ENCODE data around the gene PRRG2. TPM values are rescaled to one million over a fixed set of nuclear protein-coding genes. Genes with fewer than 3 reads are reported as not detected.

The PRRG2 gene
- total RNA-seq, 6 experiments from 2014 or later = 0.33 to 0.69 (median 0.42) TPM

DNA sequence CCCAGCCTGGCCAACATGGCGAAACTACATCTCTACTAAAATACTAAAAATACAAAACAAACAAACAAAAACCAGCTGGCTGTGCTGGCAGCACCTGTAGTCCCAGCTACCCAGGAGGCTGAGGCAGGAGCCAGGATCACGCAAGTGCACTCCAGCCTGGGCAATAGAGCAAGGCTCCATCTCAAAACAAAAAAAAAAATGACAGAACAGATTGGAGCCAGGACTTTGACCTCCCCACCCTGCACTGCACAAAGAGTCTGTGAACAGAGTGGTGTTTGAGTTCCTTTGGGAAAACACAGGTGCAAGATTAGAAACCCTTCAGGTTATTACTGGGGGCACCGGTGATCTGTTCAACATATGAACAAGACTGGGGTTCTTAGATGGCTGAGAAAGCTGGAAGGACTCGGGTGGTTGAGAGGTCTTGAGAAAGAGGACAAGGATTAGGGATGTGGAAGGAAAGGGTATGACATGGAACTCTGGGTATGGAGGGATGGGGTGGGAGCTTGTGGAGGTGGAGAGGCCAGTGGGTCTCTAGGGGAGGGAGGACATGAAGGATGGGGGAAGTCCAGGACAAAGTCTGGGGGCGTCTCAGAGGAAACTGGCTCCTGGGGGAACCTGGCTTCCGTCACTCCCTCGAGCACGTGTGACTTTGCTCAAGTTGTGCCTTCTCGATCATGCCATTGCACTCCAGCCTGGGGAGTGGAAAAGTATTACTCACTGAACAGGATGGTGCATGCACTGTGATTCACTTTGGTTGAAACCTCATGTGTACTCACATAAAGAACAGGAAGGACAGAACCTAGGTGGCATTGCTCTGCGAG lies 27.5 kb upstream of the PRRG2 start:
- H3K9me3 Mint-ChIP-seq = no peaks in the 10 kb centered on the region
- peaks cover 17% of the 10 kb centered on the region for H3K4me1 Mint-ChIP-seq (ENCODE audit: low read depth)
- H3K27me3 Mint-ChIP-seq (ENCODE audit: insufficient read depth) = peaks cover 2% of the 10 kb centered on the region; the same call in 1 of the 2 replicates
- no peak overlapping the region; the same call in 1 of the 2 replicates for H3K4me3 Mint-ChIP-seq
- H3K27ac Mint-ChIP-seq = peak overlapping the region; percentile 90
- TF ChIP-seq, protein P1, sequence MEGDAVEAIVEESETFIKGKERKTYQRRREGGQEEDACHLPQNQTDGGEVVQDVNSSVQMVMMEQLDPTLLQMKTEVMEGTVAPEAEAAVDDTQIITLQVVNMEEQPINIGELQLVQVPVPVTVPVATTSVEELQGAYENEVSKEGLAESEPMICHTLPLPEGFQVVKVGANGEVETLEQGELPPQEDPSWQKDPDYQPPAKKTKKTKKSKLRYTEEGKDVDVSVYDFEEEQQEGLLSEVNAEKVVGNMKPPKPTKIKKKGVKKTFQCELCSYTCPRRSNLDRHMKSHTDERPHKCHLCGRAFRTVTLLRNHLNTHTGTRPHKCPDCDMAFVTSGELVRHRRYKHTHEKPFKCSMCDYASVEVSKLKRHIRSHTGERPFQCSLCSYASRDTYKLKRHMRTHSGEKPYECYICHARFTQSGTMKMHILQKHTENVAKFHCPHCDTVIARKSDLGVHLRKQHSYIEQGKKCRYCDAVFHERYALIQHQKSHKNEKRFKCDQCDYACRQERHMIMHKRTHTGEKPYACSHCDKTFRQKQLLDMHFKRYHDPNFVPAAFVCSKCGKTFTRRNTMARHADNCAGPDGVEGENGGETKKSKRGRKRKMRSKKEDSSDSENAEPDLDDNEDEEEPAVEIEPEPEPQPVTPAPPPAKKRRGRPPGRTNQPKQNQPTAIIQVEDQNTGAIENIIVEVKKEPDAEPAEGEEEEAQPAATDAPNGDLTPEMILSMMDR (IDR thresholded peaks at IDR 0.05) = no peak
- DNase-seq = peak; percentile 71
- H3K36me3 Mint-ChIP-seq (ENCODE audit: low read depth) = peaks cover 18% of the 10 kb centered on the region

DNA sequence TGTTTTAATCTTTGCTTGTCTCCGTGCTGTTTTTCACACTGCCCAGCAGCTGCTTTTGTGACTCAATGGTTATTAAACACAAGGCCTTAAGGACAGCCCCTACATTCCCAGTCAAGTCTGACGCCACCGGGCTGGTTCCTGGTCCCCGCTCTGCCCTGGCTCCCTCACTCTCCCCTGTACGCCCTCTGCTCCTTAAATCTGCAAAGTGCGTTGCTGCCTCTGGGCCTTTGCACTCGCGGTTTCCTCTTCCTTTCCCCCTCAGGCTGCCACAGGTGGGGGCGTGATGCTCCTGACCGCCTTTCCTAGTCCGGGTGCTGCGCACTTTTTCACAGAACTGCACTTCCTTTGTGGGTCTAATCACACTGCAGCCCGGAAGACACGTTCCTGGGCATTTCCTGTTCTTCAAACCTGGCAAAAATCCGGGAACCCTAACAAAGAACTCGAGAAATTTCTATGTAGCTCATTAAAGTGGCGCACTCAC lies 26.4 kb upstream of the PRRG2 start:
- peaks cover 17% of the 10 kb centered on the region for H3K4me1 Mint-ChIP-seq (ENCODE audit: low read depth)
- H3K9me3 Mint-ChIP-seq = no peaks in the 10 kb centered on the region
- TF ChIP-seq, protein P1 (IDR thresholded peaks at IDR 0.05) = no peak
- H3K4me3 Mint-ChIP-seq = no peak overlapping the region
- H3K27ac Mint-ChIP-seq = peak overlapping the region; percentile 90
- peaks cover 18% of the 10 kb centered on the region for H3K36me3 Mint-ChIP-seq (ENCODE audit: low read depth)
- H3K27me3 Mint-ChIP-seq (ENCODE audit: insufficient read depth) = peaks cover 2% of the 10 kb centered on the region; the same call in 1 of the 2 replicates
- DNase-seq = no peak

DNA sequence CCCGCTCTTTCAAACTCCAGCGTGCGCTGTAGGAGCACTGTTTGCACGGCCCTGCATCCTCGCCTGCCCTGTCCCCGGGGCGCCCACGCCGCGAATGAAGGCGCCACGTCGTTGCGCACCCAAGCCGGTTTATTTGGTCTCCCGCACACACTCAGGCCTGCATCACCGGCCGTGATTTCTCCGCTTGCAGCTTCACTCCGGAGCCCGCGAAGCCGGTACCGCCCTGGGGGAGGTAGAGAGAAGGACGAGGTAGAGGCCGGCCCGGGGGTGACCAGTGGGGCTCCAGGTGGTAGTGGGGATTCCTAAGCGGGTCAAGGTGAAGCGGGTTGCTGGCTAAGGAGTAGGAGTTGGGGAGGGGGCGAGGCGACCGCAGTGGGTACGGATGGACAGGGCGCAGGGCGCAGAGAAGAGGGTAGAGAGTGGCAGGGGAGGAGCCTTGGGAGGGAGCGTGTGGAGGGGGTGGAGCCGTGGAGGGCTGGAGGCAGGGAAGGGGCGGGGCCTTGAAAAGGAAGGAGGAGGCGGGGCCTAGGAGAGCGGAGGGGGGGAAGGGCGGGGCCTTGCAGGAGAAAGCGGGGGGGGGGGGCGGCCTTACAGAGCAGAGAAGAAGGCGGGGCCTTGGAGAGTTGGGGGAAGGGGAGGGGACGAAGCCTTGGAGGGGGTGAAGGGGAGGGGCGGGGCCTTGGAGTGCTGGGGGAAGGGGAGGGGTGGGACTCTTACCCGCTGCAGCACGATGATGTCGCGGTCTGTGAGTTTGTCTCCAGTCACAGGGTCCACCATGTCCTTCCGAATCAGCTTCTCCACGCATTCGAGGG lies 25.3 kb upstream of the PRRG2 start:
- H3K4me3 Mint-ChIP-seq = no peak overlapping the region
- H3K36me3 Mint-ChIP-seq (ENCODE audit: low read depth) = peaks cover 18% of the 10 kb centered on the region
- no peak overlapping the region for H3K27ac Mint-ChIP-seq
- no peaks in the 10 kb centered on the region for H3K9me3 Mint-ChIP-seq
- TF ChIP-seq, protein P1 (IDR thresholded peaks at IDR 0.05) = no peak
- DNase-seq = no peak
- peaks cover 3% of the 10 kb centered on the region; the same call in 1 of the 2 replicates for H3K27me3 Mint-ChIP-seq (ENCODE audit: insufficient read depth)
- peaks cover 17% of the 10 kb centered on the region for H3K4me1 Mint-ChIP-seq (ENCODE audit: low read depth)

DNA sequence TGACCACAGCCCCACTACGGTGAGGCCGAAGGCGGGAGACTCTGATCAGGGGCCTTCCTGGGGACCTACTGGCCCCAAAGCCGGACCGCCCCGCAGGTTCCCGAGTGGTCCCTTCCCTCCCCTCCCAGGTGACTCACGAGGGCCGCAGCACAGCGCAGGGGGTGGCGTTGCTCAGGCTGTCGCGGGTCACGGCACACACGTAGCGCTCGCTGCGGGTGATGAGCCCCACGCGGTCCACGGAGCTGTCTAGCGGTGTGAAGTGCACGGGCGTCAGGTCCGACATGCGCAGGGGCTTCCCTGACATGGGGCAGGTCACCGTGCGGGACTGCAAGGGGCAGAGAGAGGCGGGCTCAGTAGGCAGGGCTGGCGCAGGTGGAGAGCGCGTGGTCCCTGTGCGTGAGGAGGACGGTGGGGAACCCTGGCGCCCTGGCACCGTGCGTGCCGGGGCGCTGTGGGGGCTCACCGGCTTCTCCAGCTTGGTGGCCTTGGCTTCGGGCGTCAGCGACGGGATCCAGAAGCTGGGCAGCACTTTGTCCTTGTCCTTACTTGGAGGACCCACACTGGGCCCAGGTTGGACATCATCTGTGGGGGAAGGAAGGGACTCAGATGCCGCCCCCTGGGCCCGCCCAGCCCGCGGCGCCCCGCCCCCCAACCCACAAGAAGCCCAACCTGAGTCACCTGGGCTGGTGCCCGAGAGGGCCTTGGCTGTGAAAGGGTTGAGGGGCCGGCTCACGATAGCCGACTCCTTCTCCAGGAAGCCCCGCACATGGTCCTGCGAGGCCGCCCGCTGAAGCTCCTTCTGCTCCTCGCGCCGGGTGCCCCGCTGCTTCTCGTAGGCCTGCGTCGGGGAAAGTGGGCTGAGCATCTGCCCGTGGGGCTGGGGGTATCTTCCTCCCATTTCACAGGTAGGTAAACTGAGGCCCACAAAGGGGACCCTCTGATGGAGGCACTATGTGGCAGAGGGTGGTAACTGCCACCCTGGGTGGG lies 24.4 kb upstream of the PRRG2 start:
- no peaks in the 10 kb centered on the region for H3K9me3 Mint-ChIP-seq
- peaks cover 18% of the 10 kb centered on the region for H3K36me3 Mint-ChIP-seq (ENCODE audit: low read depth)
- H3K4me1 Mint-ChIP-seq (ENCODE audit: low read depth) = peaks cover 17% of the 10 kb centered on the region
- peaks cover 3% of the 10 kb centered on the region; the same call in 1 of the 2 replicates for H3K27me3 Mint-ChIP-seq (ENCODE audit: insufficient read depth)
- H3K27ac Mint-ChIP-seq = no peak overlapping the region
- TF ChIP-seq, protein P1 (IDR thresholded peaks at IDR 0.05) = no peak
- DNase-seq = no peak
- H3K4me3 Mint-ChIP-seq = no peak overlapping the region

Data from HFFc6 (cell line).